Transverse colon (tissue), 4 donors: ENCODE measurements around the gene OS9. TPM values are rescaled to one million over a fixed set of nuclear protein-coding genes. Genes with fewer than 3 reads are reported as not detected.
A peak's percentile ranks its signal among the peaks of the same experiment; 100 is the strongest.

ENCODE experiments used
- DNase-seq: peaks from one replicate; pipeline ENCODE4 v3.0.0-alpha.2; 2019
- H3K27ac ChIP-seq, 4 donors: fragments of 200-600 bp; sonication (generic); 2 replicates each; pipeline ENCODE4 v1.5.1; 2016 to 2018; ENCODE audit warnings: inconsistent platforms in 4 of 4
- H3K27me3 ChIP-seq: fragments of 200-600 bp; sonication (generic); 2 replicates; pipeline ENCODE4 v1.5.1; 2017; ENCODE audit warnings: inconsistent platforms
- H3K36me3 ChIP-seq, 4 donors: fragments of 200-600 bp; sonication (generic); 2 replicates each; pipeline ENCODE4 v1.5.1; 2017 to 2019; ENCODE audit warnings: inconsistent platforms in 4 of 4
- H3K4me1 ChIP-seq, 4 donors: fragments of 200-600 bp; sonication (generic); 2 replicates each; pipeline ENCODE4 v1.5.1; 2017 to 2020; ENCODE audit warnings: inconsistent platforms in 4 of 4
- H3K4me3 ChIP-seq, 4 donors: fragments of 200-600 bp; sonication (generic); 1 replicate in 1 of 4; 2 replicates in 3 of 4; pipeline versions ENCODE4 v1.5.1 to v1.6.1; 2017 to 2019; ENCODE audit warnings: inconsistent platforms in 4 of 4
- H3K9me3 ChIP-seq, 2 donors: fragments of 200-600 bp; sonication (generic); 2 replicates each; pipeline ENCODE4 v1.5.1; 2017 to 2019; ENCODE audit warnings: inconsistent platforms in 2 of 2
- EP300 ChIP-seq: sonication (generic); formaldehyde crosslinking; IDR thresholded peaks from one replicate; pipeline ENCODE4 v1.6.1; 2017; ENCODE audit warnings: antibody characterized with exemption, low read depth
- POLR2A ChIP-seq: fragments of 450-650 bp; IDR thresholded peaks from one replicate; pipeline ENCODE4 v1.6.1; 2016; ENCODE audit warnings: antibody characterized with exemption, mild to moderate bottlenecking, moderate library complexity
- POLR2AphosphoS5 ChIP-seq, 3 donors: sonication (generic); formaldehyde crosslinking; IDR thresholded peaks; one replicate each; pipeline ENCODE4 v1.6.1; 2016; ENCODE audit warnings: antibody characterized with exemption in 3 of 3
- WGBS, 2 donors: methylation state at CpG; one replicate each; pipeline ENCODE4 v1.1.5; 2018; ENCODE audit warnings: low coverage in 1 of 2; 5-methylcytosine and 5-hydroxymethylcytosine counted together
- in situ Hi-C, 4 donors: fragments of 200-750 bp; cut with MboI; loops; one replicate each; pipeline versions ENCODE4 v1.15.0 to v1.15.1; 2017; ENCODE audit warnings: low sequenced_read_pairs in 3 of 4, low pct_ligation_motif_present in 1 of 4, low pct_unique_long_range_greater_than_20kb in 1 of 4
- intact Hi-C: fragments of 100-400 bp; cut with DNase I; formaldehyde crosslinking; loops from one replicate; pipeline ENCODE4 v1.15.1; 2023; ENCODE audit warnings: low total_unique reads
- total RNA-seq, 4 donors: library from RNA; depleted of rRNA; stranded (reverse); fragments of >200 nt; gene quantifications; one replicate each; pipeline ENCODE4 v1.1.0, GENCODE V29; 2016
- TF ChIP-seq, protein P1 (sequence below), 5 experiments: fragments of 200-600 bp in 3 of 5; fragments of 450-650 bp in 2 of 5; sonication (generic) in 3 of 5; IDR thresholded peaks; 1 replicate in 2 of 5; 2 replicates in 3 of 5; pipeline ENCODE4 v1.5.1; 2016 to 2017; ENCODE audit warnings: antibody characterized with exemption in 5 of 5, inconsistent platforms in 3 of 5, mild to moderate bottlenecking in 2 of 5, moderate library complexity in 1 of 5

Gene OS9
- total RNA-seq, 4 donors from 2014 or later = 187 to 362 (median 249) TPM

DNA sequence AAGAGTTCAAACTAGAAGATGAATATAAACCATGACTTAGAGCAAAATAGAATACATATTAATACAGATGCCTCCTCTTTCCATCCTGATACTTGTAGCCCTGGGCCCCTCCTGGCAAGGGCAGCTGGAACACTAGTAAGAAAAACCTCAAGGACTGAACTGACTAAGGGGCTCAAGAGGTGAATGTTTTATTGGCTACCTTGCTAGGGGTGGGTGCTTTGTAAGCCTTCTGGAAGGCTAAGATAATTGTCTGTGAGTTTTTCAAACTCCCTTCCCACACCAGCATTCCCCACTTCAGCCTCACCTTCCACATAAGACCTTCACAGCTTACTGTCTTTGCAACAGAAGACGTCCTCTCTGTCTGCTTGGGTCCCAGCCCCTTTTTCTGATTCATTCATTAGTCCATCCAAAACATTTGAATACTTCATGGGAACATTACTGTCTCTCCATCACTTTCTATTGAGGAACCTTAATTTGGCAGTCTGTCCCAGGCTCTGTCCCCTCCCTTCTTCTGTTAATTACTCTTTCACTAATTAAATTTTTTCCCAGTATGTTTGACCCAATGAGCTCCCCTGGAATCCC lies 59.9 kb downstream of the OS9 start:
- Histone ChIP-seq H3K4me1 (peaks cover 12 to 46% (median 39%) of the 10 kb centered on the region in 4 donors), H3K9me3 (no peaks in the 10 kb centered on the region), H3K27ac (peak overlapping the region; percentile 83 to 89 (median 85)), H3K4me3 (no peak overlapping the region), H3K36me3 (peaks cover 0 to 5% (median 2%) of the 10 kb centered on the region in 4 donors), H3K27me3 (no peaks in the 10 kb centered on the region)
- 14 to 38% methylated on average over 1 of the region's 1 CpG for WGBS, 2 donors
- in situ Hi-C loops = no loop called here
- TF ChIP-seq EP300 (no peak), POLR2AphosphoS5 (IDR thresholded peaks at IDR 0.05) (no peak)
- intact Hi-C loops = no loop called here
- no peak for DNase-seq

DNA sequence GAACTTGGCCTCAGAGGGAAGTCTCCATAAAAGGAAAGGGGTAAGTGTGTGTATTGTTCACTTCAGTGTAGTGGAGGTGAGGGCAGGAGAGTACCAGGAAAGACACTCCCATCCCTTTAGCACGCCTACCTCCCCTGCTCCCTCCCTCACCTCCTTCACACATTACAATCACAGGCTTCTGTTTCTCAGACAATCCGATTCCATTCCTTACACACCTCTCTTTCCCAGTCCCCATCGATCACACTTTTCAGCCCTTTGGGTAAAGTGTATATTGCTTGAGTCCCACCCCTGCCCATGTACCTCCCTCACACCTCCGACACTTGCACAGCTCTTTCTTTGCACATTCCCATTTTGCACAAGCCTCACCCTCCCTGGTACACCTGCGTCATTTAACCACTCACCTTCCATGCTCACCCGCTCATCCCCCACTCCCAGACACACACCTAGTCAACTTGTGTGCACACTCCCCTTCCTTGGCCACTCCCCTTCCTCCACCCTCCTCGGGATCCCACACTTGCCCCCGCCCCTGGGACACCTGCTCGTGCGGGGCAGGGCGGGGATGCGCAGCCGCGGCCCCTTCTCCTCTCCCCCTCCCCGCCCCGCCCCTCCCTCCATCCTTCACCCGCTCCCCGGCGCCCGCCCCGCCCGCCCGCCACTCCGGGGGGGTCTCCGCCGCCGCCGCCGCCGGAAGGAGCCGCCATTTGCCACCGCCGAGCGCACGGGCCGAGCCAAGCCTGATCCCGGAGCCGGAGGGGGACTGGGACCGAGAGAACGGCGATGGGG lies 60.7 kb downstream of the OS9 start, which contains the start of gene MARCHF9:
TSS of gene MARCHF9 (plus strand) at position 693 of the 783 bp plus-strand sequence. CDS start 426 bp downstream, outside the sequence.
- peak within 1 kb of the TSS; percentile 83 to 89 (median 85) for H3K27ac ChIP-seq
- H3K27me3 ChIP-seq = no peaks in the 10 kb centered on the region
- in situ Hi-C loops (no loop called here), intact Hi-C loops (no loop called here)
- 4 to 5% methylated on average over 4 to 14 of the region's 41 CpGs for WGBS, 2 donors
- H3K36me3 ChIP-seq = peaks cover 0 to 5% (median 0%) of the 10 kb centered on the region in 4 donors
- H3K4me1 ChIP-seq = peaks cover 12 to 46% (median 39%) of the 10 kb centered on the region in 4 donors
- TF ChIP-seq EP300 (no peak), POLR2AphosphoS5 (IDR thresholded peaks at IDR 0.05) (peak; percentile 6 to 47 (median 26))
- DNase-seq = peak; percentile 91
- no peaks in the 10 kb centered on the region for H3K9me3 ChIP-seq
- H3K4me3 ChIP-seq = peak within 1 kb of the TSS; percentile 68 to 94 (median 80)

DNA sequence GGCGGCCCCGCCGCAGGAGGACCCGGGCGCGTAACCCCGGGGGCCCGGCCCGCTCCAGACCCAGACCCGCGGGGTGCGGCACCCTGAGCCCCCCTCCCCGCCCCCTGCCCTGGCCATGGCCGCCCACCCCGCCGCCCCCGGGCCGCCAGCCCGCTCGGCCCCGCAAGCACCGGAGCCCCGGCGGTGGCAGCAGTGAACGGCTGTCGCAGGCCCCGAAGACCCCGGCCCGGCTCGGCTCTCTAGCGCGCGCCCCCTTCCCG lies 61.2 kb downstream of the OS9 start:
- Histone ChIP-seq H3K27me3 (no peaks in the 10 kb centered on the region), H3K4me3 (peak overlapping the region; percentile 68 to 94 (median 80)), H3K4me1 (peaks cover 12 to 46% (median 39%) of the 10 kb centered on the region in 4 donors), H3K36me3 (peaks cover 0 to 5% (median 0%) of the 10 kb centered on the region in 4 donors), H3K27ac (peak overlapping the region; percentile 83 to 89 (median 85)), H3K9me3 (no peaks in the 10 kb centered on the region)
- in situ Hi-C loops = no loop called here
- no peak for TF ChIP-seq POLR2A
- TF ChIP-seq, protein P1, sequence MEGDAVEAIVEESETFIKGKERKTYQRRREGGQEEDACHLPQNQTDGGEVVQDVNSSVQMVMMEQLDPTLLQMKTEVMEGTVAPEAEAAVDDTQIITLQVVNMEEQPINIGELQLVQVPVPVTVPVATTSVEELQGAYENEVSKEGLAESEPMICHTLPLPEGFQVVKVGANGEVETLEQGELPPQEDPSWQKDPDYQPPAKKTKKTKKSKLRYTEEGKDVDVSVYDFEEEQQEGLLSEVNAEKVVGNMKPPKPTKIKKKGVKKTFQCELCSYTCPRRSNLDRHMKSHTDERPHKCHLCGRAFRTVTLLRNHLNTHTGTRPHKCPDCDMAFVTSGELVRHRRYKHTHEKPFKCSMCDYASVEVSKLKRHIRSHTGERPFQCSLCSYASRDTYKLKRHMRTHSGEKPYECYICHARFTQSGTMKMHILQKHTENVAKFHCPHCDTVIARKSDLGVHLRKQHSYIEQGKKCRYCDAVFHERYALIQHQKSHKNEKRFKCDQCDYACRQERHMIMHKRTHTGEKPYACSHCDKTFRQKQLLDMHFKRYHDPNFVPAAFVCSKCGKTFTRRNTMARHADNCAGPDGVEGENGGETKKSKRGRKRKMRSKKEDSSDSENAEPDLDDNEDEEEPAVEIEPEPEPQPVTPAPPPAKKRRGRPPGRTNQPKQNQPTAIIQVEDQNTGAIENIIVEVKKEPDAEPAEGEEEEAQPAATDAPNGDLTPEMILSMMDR (IDR thresholded peaks at IDR 0.05) = no peak
- no peak for DNase-seq
- WGBS, 2 donors = 0% methylated on average over 12 of the region's 34 CpGs; no CpG with 5 or more reads in 1 of the 2 donors
- intact Hi-C loops = no loop called here

DNA sequence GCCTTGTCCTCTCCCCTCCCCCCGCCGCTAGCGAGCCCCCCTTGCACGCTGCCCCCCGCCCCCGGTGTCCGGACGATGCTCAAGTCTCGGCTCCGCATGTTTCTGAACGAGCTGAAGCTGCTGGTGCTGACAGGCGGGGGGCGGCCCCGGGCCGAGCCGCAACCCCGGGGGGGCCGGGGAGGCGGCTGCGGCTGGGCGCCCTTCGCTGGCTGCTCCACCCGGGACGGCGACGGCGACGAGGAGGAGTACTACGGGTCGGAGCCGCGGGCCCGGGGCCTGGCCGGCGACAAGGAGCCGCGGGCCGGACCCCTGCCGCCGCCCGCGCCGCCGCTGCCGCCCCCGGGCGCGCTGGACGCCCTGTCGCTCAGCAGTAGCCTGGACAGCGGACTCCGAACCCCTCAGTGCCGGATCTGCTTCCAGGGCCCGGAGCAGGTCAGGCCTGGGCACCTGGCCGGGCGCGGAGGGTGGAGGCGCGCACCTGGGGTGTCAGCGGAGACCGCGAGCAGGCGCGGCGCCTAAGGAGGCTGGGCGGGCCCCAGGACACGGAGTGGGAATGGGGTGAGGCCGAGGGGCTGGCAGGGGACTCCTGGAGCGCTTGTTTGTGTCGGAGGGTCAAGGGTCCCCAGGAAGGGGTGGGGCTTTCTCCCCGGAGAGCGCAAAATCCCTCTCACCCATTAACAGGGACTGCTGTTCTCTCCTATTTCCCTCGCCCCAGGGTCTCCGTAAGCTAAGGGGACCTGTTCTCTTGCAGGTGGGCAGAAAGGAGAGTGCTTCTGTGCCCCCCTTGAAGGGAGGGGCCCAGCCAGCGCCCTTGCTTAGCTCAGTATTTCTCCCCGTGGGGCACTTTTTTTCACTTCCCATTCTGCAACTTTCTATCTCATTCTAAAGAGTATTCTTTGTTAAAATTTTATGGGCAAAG lies 61.8 kb downstream of the OS9 start:
- in situ Hi-C loops = no loop called here
- peak overlapping the region; percentile 83 to 89 (median 85) for H3K27ac ChIP-seq
- peaks cover 12 to 45% (median 39%) of the 10 kb centered on the region in 4 donors for H3K4me1 ChIP-seq
- intact Hi-C loops = no loop called here
- WGBS, 2 donors = 1% methylated on average over 33 of the region's 76 CpGs; no CpG with 5 or more reads in 1 of the 2 donors
- peak; percentile 70 for DNase-seq
- TF ChIP-seq POLR2A (peak; percentile 49), EP300 (no peak), POLR2AphosphoS5 (IDR thresholded peaks at IDR 0.05) (peak in 2 of 3 donors; percentile 24 to 39)
- TF ChIP-seq, protein P1 (IDR thresholded peaks at IDR 0.05) = no peak
- peak overlapping the region; percentile 68 to 94 (median 80) for H3K4me3 ChIP-seq
- H3K27me3 ChIP-seq = no peaks in the 10 kb centered on the region
- no peaks in the 10 kb centered on the region for H3K9me3 ChIP-seq
- peaks cover 0 to 5% (median 0%) of the 10 kb centered on the region in 4 donors for H3K36me3 ChIP-seq
